GM12875 (cell line): ENCODE data around the gene SMTNL2.

ENCODE experiments used
- H3K4me3 ChIP-seq: one replicate; pipeline ENCODE4 v1.5.1; 2011; ENCODE audit warnings: low read depth, low read length, control low read depth
- CTCF ChIP-seq: IDR thresholded peaks from 2 replicates; pipeline ENCODE4 v1.5.1; 2011; ENCODE audit warnings: low read depth, mild to moderate bottlenecking, control low read depth, inconsistent platforms, low read length, moderate library complexity, borderline replicate concordance; ENCODE audit not compliant: insufficient read depth

SMTNL2 gene

GRCh38 chr17:4584101-4584916 is at the start of gene SMTNL2:
Gene SMTNL2, plus strand, starts transcription at chr17:4584529. Its CDS starts 77 bp downstream, at chr17:4584606.
- no peak within 1 kb of the TSS for H3K4me3 ChIP-seq
- TF ChIP-seq CTCF = no peak

GRCh38 chr17:4534928-4535666 is 49.2 kb upstream of the SMTNL2 start:
- H3K4me3 ChIP-seq = no peak overlapping the region
- TF ChIP-seq CTCF = no peak

- H3K4me3 ChIP-seq = no peak overlapping the region
- TF ChIP-seq CTCF = no peak
These were observed 48.6 kb upstream of the SMTNL2 start for GRCh38 chr17:4535667-4536258.

GRCh38 chr17:4536259-4536741 is 48.0 kb upstream of the SMTNL2 start:
- H3K4me3 ChIP-seq = no peak overlapping the region
- TF ChIP-seq CTCF = no peak

- no peak overlapping the region for H3K4me3 ChIP-seq
- no peak for TF ChIP-seq CTCF
These were observed 47.5 kb upstream of the SMTNL2 start for GRCh38 chr17:4536742-4537411.

GRCh38 chr17:4537451-4538235 is 46.7 kb upstream of the SMTNL2 start:
- no peak overlapping the region for H3K4me3 ChIP-seq
- no peak for TF ChIP-seq CTCF
